ENCODE measurements around the gene COPB2.

- no peak for TF ChIP-seq CTCF (conservative IDR thresholded peaks at IDR 0.05; ENCODE audit: low read depth, low read length)
- no peak for TF ChIP-seq POLR2A (IDR thresholded peaks at IDR 0.05; ENCODE audit: low read depth, low read length)
- TF ChIP-seq FOS (IDR thresholded peaks at IDR 0.05; ENCODE audit: low read depth, low read length): no peak
- TF ChIP-seq BHLHE40 (IDR thresholded peaks at IDR 0.05; ENCODE audit: low read depth, low read length): no peak
- TF ChIP-seq ELK1 (IDR thresholded peaks at IDR 0.05; ENCODE audit: borderline replicate concordance, low read depth, low read length): no peak
- TF ChIP-seq MXI1 (IDR thresholded peaks at IDR 0.05; ENCODE audit: borderline replicate concordance, low read depth, low read length): no peak
- TF ChIP-seq RAD21 (IDR thresholded peaks at IDR 0.05; ENCODE audit: low read length): no peak
Observed at GRCh38 chr3:139317215-139317614, 72.2 kb downstream of the COPB2 start.
